Muscle layer of duodenum (tissue), 2 donors: Measurements from ENCODE around the gene PRICKLE2.

Experiments used
- H3K27ac ChIP-seq: one replicate; pipeline ENCODE4 v1.7.0; 2013; ENCODE audit warnings: mild to moderate bottlenecking, low read length
- H3K27me3 ChIP-seq: one replicate; pipeline ENCODE4 v1.7.0; 2013; ENCODE audit warnings: low read depth, mild to moderate bottlenecking, control low read depth, low read length
- H3K36me3 ChIP-seq, 2 donors: one replicate each; pipeline ENCODE4 v1.7.0; 2013; ENCODE audit warnings: low read length in 2 of 2, control low read depth in 1 of 2, mild to moderate bottlenecking in 1 of 2; ENCODE audit not compliant: insufficient read depth in 2 of 2, control insufficient read depth in 1 of 2
- H3K4me1 ChIP-seq, 2 donors: one replicate each; pipeline ENCODE4 v1.7.0; 2013; ENCODE audit warnings: low read length in 2 of 2, mild to moderate bottlenecking in 2 of 2, control low read depth in 1 of 2, moderate library complexity in 1 of 2; ENCODE audit not compliant: insufficient read depth in 2 of 2, control insufficient read depth in 1 of 2
- H3K4me3 ChIP-seq, 2 donors: one replicate each; pipeline ENCODE4 v1.7.0; 2013; ENCODE audit warnings: low read length in 2 of 2, low read depth in 1 of 2, mild to moderate bottlenecking in 1 of 2
- H3K9me3 ChIP-seq, 2 donors: one replicate each; pipeline ENCODE4 v1.7.0; 2013; ENCODE audit warnings: low read length in 2 of 2, control low read depth in 1 of 2, mild to moderate bottlenecking in 1 of 2; ENCODE audit not compliant: control insufficient read depth in 1 of 2
- donor health status: healthy.

PRICKLE2 gene

GRCh38 chr3:64079369-64080150 is 145.7 kb downstream of the PRICKLE2 start:
- H3K4me3 ChIP-seq = no peak overlapping the region
- no peaks in the 10 kb centered on the region for H3K27me3 ChIP-seq
- no peak overlapping the region for H3K27ac ChIP-seq
- no peaks in the 10 kb centered on the region for H3K9me3 ChIP-seq
- H3K36me3 ChIP-seq = no peaks in the 10 kb centered on the region
- peaks cover 0 to 5% of the 10 kb centered on the region in 2 donors for H3K4me1 ChIP-seq

DNA sequence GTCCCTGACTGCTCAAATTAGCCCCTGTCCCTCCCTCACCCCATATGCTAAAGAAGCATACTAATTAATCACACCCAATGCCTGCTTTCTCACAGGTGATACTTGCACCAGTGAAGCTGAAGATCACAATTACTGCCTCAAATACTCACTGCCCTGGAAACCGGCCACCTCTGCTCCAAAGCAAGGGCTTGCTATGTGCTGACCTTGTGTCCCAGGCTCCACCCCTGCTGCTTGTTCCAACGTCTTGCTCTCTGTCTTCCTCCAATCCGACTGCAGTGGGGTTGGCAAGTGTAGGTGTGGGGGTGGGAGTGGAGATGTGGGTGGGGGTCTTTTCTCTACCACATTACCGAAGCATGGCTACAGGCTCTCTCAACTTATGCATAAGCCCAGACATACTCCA is 146.3 kb downstream of the PRICKLE2 start:
- no peaks in the 10 kb centered on the region for H3K27me3 ChIP-seq
- no peak overlapping the region for H3K27ac ChIP-seq
- no peaks in the 10 kb centered on the region for H3K9me3 ChIP-seq
- no peak overlapping the region for H3K4me3 ChIP-seq
- H3K4me1 ChIP-seq = peaks cover 0 to 5% of the 10 kb centered on the region in 2 donors
- no peaks in the 10 kb centered on the region for H3K36me3 ChIP-seq

DNA sequence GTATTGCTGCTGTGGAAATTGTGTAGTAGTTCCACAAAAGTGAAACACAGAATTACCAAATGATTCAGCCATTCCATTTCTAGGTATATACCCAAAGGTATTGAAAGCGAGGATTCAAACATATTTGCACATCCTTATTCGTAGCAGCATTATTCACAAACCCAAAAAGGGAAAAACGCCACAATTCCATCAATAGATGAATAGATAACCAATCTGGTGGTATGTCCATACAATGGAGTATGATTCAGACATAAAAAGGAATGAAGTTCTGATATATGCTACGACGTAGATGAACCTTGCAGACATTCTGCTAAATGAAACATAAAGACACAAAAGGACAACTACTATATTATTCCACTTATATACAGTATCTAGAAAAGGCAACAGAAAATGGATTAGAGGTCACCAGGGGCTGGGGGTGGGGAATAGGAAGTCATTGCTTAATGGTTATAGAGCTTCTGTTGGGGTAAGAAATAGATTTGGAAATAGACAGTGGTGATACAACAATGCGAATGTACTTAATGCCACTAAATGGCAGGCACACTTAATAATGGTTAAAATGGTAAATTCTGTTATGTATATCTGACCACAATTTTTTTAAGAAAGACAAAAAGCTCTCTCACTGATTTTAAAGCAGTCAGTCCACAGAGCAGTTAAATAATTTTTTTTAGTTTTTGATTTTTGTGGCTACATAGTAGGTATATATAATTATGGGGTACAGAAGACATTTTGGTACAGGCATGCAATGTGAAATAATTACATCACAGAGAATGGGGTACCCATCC is 150.2 kb downstream of the PRICKLE2 start:
- Histone ChIP-seq H3K4me1 (peaks cover 0 to 5% of the 10 kb centered on the region in 2 donors), H3K9me3 (no peaks in the 10 kb centered on the region), H3K4me3 (no peak overlapping the region), H3K36me3 (no peaks in the 10 kb centered on the region), H3K27me3 (no peaks in the 10 kb centered on the region), H3K27ac (no peak overlapping the region)

GRCh38 chr3:64074060-64074459 is 151.2 kb downstream of the PRICKLE2 start:
- Histone ChIP-seq H3K27me3 (no peaks in the 10 kb centered on the region), H3K4me1 (peaks cover 0 to under 1% of the 10 kb centered on the region in 2 donors), H3K36me3 (no peaks in the 10 kb centered on the region), H3K9me3 (no peaks in the 10 kb centered on the region), H3K27ac (no peak overlapping the region), H3K4me3 (no peak overlapping the region)

GRCh38 chr3:64073158-64073761 is 152.0 kb downstream of the PRICKLE2 start:
- no peak overlapping the region for H3K27ac ChIP-seq
- no peak overlapping the region for H3K4me3 ChIP-seq
- H3K36me3 ChIP-seq = no peaks in the 10 kb centered on the region
- no peaks in the 10 kb centered on the region for H3K9me3 ChIP-seq
- H3K4me1 ChIP-seq = no peaks in the 10 kb centered on the region
- no peaks in the 10 kb centered on the region for H3K27me3 ChIP-seq

DNA sequence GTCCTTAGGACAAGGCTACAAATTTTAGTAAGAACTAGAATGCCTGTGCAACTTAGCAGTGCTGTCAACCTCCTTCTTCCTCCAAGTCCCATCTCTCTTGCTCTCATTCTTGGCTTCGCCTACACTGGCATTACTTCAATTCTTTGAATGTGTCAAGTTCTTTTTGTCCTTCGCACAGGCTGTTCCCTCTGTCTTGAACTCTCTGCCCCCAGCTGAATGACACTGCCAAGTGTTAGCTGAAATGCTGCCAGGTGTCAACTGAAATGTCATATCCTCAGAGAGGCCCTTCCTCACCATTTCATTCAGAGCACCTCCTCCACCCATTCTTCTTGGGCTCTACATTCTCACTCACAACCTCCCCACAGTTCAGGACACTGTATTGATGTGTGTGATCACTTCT is 153.1 kb downstream of the PRICKLE2 start:
- H3K4me1 ChIP-seq = no peaks in the 10 kb centered on the region
- H3K27ac ChIP-seq = no peak overlapping the region
- no peaks in the 10 kb centered on the region for H3K36me3 ChIP-seq
- H3K4me3 ChIP-seq = no peak overlapping the region
- H3K9me3 ChIP-seq = no peaks in the 10 kb centered on the region
- H3K27me3 ChIP-seq = no peaks in the 10 kb centered on the region

- H3K27ac ChIP-seq = no peak overlapping the region
- H3K36me3 ChIP-seq = no peaks in the 10 kb centered on the region
- no peaks in the 10 kb centered on the region for H3K9me3 ChIP-seq
- no peak overlapping the region for H3K4me3 ChIP-seq
- no peaks in the 10 kb centered on the region for H3K27me3 ChIP-seq
- no peaks in the 10 kb centered on the region for H3K4me1 ChIP-seq
These were observed 154.6 kb downstream of the PRICKLE2 start for GRCh38 chr3:64070704-64071103.

DNA sequence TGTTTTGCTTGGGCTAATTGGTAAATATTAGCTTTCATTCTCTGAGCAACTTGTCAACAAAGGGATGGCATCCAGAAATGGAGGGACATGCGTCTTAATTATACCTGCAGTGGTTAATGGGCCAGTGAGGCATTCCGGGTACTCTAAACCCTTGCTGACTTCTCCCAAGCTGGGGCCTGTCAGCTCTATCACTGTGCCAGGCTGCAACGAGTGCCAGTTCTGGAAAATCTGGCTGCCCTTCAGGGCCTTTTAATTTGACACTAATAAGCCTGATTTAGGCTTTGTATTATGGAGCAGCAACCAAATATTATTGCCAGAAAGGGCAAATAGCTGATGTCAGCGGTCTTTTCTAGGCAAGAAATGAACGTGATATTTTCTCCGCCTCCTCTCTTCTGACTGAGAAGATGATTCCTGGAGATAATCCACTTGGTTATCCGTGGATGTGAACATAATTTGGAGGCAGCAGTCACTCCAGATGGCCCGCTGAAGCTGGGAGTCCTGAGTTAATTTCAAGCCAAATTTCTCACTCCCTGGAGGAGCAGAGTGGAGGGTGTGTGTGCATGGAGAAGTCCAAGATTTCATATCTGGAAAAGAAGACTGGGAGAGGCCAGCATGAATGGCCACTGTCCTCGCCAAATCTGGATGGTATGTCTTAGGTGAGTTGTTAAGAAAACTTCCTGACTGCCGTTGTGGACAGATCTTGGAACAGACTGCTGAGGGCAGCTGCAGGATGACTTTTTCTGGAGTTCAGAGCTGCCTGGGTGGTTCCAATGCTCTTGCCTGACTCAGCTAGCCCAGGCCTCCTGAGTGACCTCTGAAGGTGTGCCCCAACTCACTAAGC is 157.5 kb downstream of the PRICKLE2 start:
- Histone ChIP-seq H3K36me3 (no peaks in the 10 kb centered on the region), H3K9me3 (no peaks in the 10 kb centered on the region), H3K4me3 (no peak overlapping the region), H3K4me1 (no peaks in the 10 kb centered on the region), H3K27ac (no peak overlapping the region), H3K27me3 (no peaks in the 10 kb centered on the region)

DNA sequence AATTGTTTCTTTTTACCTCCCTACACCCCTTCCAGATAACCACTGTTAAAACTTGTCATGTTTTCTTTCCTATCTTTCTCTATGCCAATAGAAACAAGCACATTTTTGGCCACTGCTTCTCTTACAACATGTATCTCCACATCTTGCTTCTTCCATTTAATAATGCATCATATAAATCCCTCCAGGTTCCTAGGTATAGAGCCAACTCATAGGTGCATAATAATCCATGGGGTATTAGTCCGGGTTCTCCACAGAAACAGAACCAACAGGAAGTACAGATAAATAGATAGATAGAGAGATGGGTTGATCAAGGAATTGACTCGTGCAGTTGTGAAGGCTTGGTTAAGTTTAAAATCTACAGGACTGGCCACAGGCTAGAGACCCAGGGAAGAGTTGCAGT is 160.5 kb downstream of the PRICKLE2 start:
- Histone ChIP-seq H3K27me3 (no peaks in the 10 kb centered on the region), H3K4me1 (no peaks in the 10 kb centered on the region), H3K4me3 (no peak overlapping the region), H3K9me3 (no peaks in the 10 kb centered on the region), H3K36me3 (no peaks in the 10 kb centered on the region), H3K27ac (no peak overlapping the region)

DNA sequence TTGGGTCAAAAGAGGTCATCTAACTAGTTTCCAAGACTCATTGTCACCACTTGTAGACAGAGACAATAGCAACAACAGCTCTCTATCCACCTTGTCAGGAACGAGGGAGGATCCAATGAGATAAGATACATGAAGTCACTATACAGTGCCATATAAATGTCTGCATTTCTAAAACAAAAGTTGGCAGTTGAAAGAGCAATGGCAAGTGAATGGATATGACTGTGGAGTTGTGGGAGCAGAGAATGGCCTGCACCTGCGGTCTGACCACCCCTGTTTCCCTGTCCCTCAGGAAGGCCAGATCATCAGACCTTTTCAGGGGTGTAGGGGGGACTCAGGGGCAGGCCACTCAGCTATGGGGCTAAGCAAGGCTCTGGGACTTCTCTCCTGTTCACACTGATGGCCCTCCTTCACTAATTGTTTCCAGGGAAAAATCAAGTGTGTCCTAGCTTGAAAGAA is 161.3 kb downstream of the PRICKLE2 start:
- Histone ChIP-seq H3K27me3 (no peaks in the 10 kb centered on the region), H3K4me3 (no peak overlapping the region), H3K36me3 (no peaks in the 10 kb centered on the region), H3K9me3 (no peaks in the 10 kb centered on the region), H3K27ac (no peak overlapping the region), H3K4me1 (no peaks in the 10 kb centered on the region)
